ENCODE results near the gene TPM4.

The TPM4 gene

DNA sequence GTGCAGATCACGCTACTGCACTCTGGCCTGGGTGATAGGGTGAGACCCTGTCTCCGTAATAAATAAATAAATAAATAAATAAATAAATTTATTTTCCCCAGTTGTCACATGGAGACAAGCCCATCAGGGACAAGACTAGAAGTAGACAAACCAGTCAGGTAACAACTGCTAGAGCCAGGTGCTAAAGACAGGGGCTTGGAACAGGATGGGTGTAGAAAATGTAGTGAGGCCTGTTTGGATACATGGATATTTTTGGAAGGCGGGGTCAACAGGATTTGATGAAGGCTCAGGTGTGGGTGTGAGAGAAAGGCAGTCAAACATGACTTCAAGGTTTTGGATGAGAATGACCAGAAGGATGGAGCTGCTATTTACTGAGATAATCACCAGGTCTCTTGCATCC is 27.7 kb upstream of the TPM4 start:
- Mint-ChIP-seq H3K9me3 (no peaks in the 10 kb centered on the region), H3K4me3 (no peak overlapping the region), H3K36me3 (ENCODE audit: low read depth) (no peaks in the 10 kb centered on the region), H3K27ac (no peak overlapping the region), H3K4me1 (ENCODE audit: low read depth) (no peaks in the 10 kb centered on the region), H3K27me3 (peaks cover 8% of the 10 kb centered on the region)
- intact Hi-C loops (cut with micrococcal nuclease) = no loop called here

- Mint-ChIP-seq H3K4me1 (ENCODE audit: low read depth) (no peaks in the 10 kb centered on the region), H3K27ac (no peak overlapping the region), H3K9me3 (peaks cover 13% of the 10 kb centered on the region), H3K36me3 (ENCODE audit: low read depth) (no peaks in the 10 kb centered on the region), H3K4me3 (no peak overlapping the region), H3K27me3 (peaks cover 10% of the 10 kb centered on the region)
- intact Hi-C loops (cut with micrococcal nuclease) = no loop called here
These were observed 24.9 kb upstream of the TPM4 start for GRCh38 chr19:16051254-16052025.

- no peaks in the 10 kb centered on the region for H3K36me3 Mint-ChIP-seq (ENCODE audit: low read depth)
- peaks cover 22% of the 10 kb centered on the region for H3K9me3 Mint-ChIP-seq
- peaks cover 10% of the 10 kb centered on the region for H3K27me3 Mint-ChIP-seq
- intact Hi-C loops (cut with micrococcal nuclease) = no loop called here
- H3K4me1 Mint-ChIP-seq (ENCODE audit: low read depth) = no peaks in the 10 kb centered on the region
- no peak overlapping the region for H3K27ac Mint-ChIP-seq
- no peak overlapping the region for H3K4me3 Mint-ChIP-seq
These were observed 23.9 kb upstream of the TPM4 start for GRCh38 chr19:16052353-16052752.

GRCh38 chr19:16057062-16057461 is 19.2 kb upstream of the TPM4 start:
- H3K27ac Mint-ChIP-seq = no peak overlapping the region
- peaks cover 24% of the 10 kb centered on the region for H3K9me3 Mint-ChIP-seq
- intact Hi-C loops (cut with micrococcal nuclease) = no loop called here
- H3K4me1 Mint-ChIP-seq (ENCODE audit: low read depth) = no peaks in the 10 kb centered on the region
- H3K4me3 Mint-ChIP-seq = no peak overlapping the region
- H3K36me3 Mint-ChIP-seq (ENCODE audit: low read depth) = no peaks in the 10 kb centered on the region
- peaks cover 4% of the 10 kb centered on the region for H3K27me3 Mint-ChIP-seq

- Mint-ChIP-seq H3K27me3 (peaks cover 2% of the 10 kb centered on the region), H3K9me3 (peaks cover 23% of the 10 kb centered on the region), H3K27ac (no peak overlapping the region), H3K4me3 (no peak overlapping the region), H3K36me3 (ENCODE audit: low read depth) (no peaks in the 10 kb centered on the region), H3K4me1 (ENCODE audit: low read depth) (peaks cover 13% of the 10 kb centered on the region)
- intact Hi-C loops (cut with micrococcal nuclease) = loop anchor here (5.0 kb wide), 1 partner anchor 122 kb away; no protein-coding TSS in a partner anchor
These were observed 16.0 kb upstream of the TPM4 start for GRCh38 chr19:16060294-16060693.

DNA sequence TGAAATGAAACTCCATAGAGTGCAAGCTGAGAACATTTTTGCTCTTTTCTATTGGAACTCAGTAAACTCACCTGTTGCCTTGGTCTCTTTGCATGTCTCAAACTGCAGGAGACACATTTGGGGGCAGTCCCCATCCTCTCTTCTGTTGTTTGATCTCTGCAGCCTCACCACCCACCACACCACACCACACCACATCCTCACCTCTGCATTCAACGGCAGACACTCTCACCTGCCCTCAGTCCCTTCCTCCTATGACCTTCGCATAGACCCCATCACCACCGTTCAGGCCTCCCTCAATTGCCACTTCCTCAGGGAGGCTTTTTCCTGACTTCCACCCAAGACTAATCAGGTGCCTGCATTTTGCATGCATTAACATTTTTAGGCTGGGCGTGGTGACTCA is 14.4 kb upstream of the TPM4 start:
- Mint-ChIP-seq H3K4me3 (no peak overlapping the region), H3K9me3 (peaks cover 6% of the 10 kb centered on the region), H3K27ac (no peak overlapping the region), H3K27me3 (peaks cover 2% of the 10 kb centered on the region), H3K36me3 (ENCODE audit: low read depth) (no peaks in the 10 kb centered on the region), H3K4me1 (ENCODE audit: low read depth) (peaks cover 21% of the 10 kb centered on the region)
- intact Hi-C loops (cut with micrococcal nuclease) = loop anchor here (5.0 kb wide), 1 partner anchor 120 kb away; no protein-coding TSS in a partner anchor

GRCh38 chr19:16062789-16063188 is 13.5 kb upstream of the TPM4 start:
- Mint-ChIP-seq H3K27me3 (peaks cover 2% of the 10 kb centered on the region), H3K36me3 (ENCODE audit: low read depth) (no peaks in the 10 kb centered on the region), H3K4me1 (ENCODE audit: low read depth) (peaks cover 22% of the 10 kb centered on the region), H3K4me3 (peak overlapping the region; percentile 41), H3K27ac (peak overlapping the region; percentile 83), H3K9me3 (no peaks in the 10 kb centered on the region)
- intact Hi-C loops (cut with micrococcal nuclease) = loop anchor here (5.0 kb wide), 1 partner anchor 120 kb away; no protein-coding TSS in a partner anchor

DNA sequence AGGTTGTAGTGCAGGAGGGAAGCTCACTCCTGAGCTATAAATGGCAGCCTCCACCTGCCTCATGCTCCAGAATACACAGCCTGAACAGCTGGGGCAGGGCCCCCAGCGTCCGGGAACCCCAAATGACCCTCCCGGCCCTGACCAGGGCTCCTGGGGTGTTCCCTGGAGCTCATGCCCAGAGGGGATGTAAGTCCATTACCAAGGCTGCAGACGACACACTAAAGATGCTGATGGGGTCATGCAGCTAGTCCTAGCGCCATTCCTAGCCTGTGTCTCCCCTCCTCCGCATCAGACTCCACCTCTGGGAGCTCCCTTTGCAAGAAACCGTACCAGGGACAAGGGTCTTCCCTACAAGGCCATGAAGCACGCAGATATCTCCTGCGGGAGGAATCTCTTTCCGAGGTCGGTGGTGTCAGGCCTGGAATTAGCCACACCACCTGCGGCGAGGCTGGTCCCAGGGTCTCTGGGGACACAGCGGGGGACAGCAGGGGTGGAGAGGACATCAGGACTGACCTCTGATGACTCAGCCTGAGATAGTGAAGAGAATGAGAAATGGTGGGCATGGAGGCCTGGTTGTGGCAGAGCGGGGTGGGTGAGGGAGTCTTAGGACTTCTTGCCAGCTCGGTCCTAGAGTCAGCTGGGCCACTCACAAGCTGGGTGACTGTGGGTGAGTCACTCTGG is 11.9 kb upstream of the TPM4 start:
- intact Hi-C loops (cut with micrococcal nuclease) = loop anchor here (5.0 kb wide), 1 partner anchor 118 kb away; no protein-coding TSS in a partner anchor
- H3K4me3 Mint-ChIP-seq = no peak overlapping the region

GRCh38 chr19:16066611-16067104 is 9.6 kb upstream of the TPM4 start:
- no peaks in the 10 kb centered on the region for H3K27me3 Mint-ChIP-seq
- no peaks in the 10 kb centered on the region for H3K36me3 Mint-ChIP-seq (ENCODE audit: low read depth)
- peaks cover 22% of the 10 kb centered on the region for H3K4me1 Mint-ChIP-seq (ENCODE audit: low read depth)
- intact Hi-C loops (cut with micrococcal nuclease) = no loop called here
- no peak overlapping the region for H3K4me3 Mint-ChIP-seq
- peak overlapping the region; percentile 19 for H3K27ac Mint-ChIP-seq
- no peaks in the 10 kb centered on the region for H3K9me3 Mint-ChIP-seq

More for the DNA sequence above, 11.9 kb upstream of the TPM4 start:
- Mint-ChIP-seq H3K27me3 (no peaks in the 10 kb centered on the region), H3K4me1 (ENCODE audit: low read depth) (peaks cover 22% of the 10 kb centered on the region), H3K36me3 (ENCODE audit: low read depth) (no peaks in the 10 kb centered on the region), H3K9me3 (no peaks in the 10 kb centered on the region), H3K27ac (no peak overlapping the region)

DNA sequence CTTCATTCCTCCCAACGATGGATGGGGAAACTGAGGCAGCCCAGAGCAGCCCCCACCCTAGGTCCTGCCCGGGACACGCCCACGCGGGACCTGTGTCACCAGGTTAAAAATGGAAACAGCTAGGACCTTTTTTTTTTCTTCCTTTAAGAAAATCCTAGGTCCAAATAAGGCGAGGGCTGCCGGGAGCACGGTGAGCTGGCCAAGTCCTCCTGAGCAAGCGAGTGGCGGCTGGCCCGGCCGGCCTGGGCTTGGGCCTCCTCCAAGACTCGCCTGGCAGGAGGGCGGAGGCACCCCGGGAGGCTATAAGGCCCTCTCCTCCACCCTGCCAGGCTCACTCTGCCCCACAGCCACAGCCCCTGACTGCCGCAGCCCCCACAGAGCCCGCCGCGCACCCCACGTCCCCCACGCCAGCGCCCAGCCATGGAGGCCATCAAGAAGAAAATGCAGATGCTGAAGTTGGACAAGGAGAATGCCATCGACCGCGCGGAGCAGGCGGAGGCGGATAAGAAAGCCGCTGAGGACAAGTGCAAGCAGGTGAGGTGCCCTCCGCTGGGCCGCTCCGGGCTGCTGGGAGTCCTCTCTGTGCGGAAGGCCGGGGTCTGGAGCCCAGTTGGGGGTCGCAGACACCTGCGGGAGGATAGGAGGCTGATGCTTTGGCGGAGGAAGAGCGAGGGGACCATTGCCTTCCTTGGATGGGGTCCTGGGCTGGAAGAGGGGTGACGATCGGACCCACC is 8.9 kb upstream of the TPM4 start:
- H3K27me3 Mint-ChIP-seq = no peaks in the 10 kb centered on the region
- intact Hi-C loops (cut with micrococcal nuclease) = no loop called here
- no peak overlapping the region for H3K4me3 Mint-ChIP-seq
- no peaks in the 10 kb centered on the region for H3K9me3 Mint-ChIP-seq
- H3K4me1 Mint-ChIP-seq (ENCODE audit: low read depth) = peaks cover 22% of the 10 kb centered on the region
- H3K27ac Mint-ChIP-seq = no peak overlapping the region
- no peaks in the 10 kb centered on the region for H3K36me3 Mint-ChIP-seq (ENCODE audit: low read depth)

- Mint-ChIP-seq H3K4me3 (no peak overlapping the region), H3K36me3 (ENCODE audit: low read depth) (no peaks in the 10 kb centered on the region), H3K9me3 (no peaks in the 10 kb centered on the region), H3K27me3 (no peaks in the 10 kb centered on the region), H3K4me1 (ENCODE audit: low read depth) (peaks cover 13% of the 10 kb centered on the region), H3K27ac (no peak overlapping the region)
- intact Hi-C loops (cut with micrococcal nuclease) = no loop called here
These were observed 7.5 kb upstream of the TPM4 start for GRCh38 chr19:16068696-16069259.

- Mint-ChIP-seq H3K4me3 (no peak overlapping the region), H3K4me1 (ENCODE audit: low read depth) (peaks cover 24% of the 10 kb centered on the region), H3K27ac (no peak overlapping the region), H3K27me3 (no peaks in the 10 kb centered on the region), H3K9me3 (no peaks in the 10 kb centered on the region), H3K36me3 (ENCODE audit: low read depth) (no peaks in the 10 kb centered on the region)
- intact Hi-C loops (cut with micrococcal nuclease) = no loop called here
These were observed 6.4 kb upstream of the TPM4 start for GRCh38 chr19:16069813-16070365.

GRCh38 chr19:16070366-16070990 is 5.8 kb upstream of the TPM4 start:
- Mint-ChIP-seq H3K27me3 (no peaks in the 10 kb centered on the region), H3K4me1 (ENCODE audit: low read depth) (peaks cover 29% of the 10 kb centered on the region), H3K9me3 (no peaks in the 10 kb centered on the region), H3K36me3 (ENCODE audit: low read depth) (no peaks in the 10 kb centered on the region), H3K4me3 (no peak overlapping the region), H3K27ac (no peak overlapping the region)
- intact Hi-C loops (cut with micrococcal nuclease) = no loop called here
